PC-9 (cell line): Measurements from ENCODE around the gene MYB. TPM values are rescaled to one million over a fixed set of nuclear protein-coding genes. Genes with fewer than 3 reads are reported as not detected.
A peak's percentile ranks its signal among the peaks of the same experiment; 100 is the strongest.

Source experiments
- BruUV-seq: library from RNA; stranded (reverse); fragments of 400-500 nt; replicated peaks from 2 replicates; lab custom pipeline; 2021; lab: Mats Ljungman, UMichigan
- CTCF ChIA-PET: fragments of 300-600 bp; sonication (Branson Sonifier 250); formaldehyde crosslinking; loops from one replicate; lab custom pipeline; 2022; ENCODE audit warnings: antibody characterized with exemption; lab: Charles Lee
- POLR2A ChIA-PET: fragments of 300-600 bp; sonication (Branson Sonifier 250); formaldehyde crosslinking; loops from one replicate; lab custom pipeline; 2022; ENCODE audit warnings: antibody characterized with exemption; ENCODE audit not compliant: unreplicated experiment; lab: Charles Lee
- DNase-seq, 2 experiments: peaks; one replicate each; pipeline versions ENCODE4 v3.0.0 to v3.0.0-alpha.2; 2015 to 2022; ENCODE audit warnings: mixed read lengths in 1 of 2
- H2AFZ ChIP-seq: fragments of 200-600 bp; sonication (generic); 2 replicates; pipeline ENCODE4 v1.8.1; 2017; ENCODE audit warnings: antibody characterized with exemption
- H3F3A ChIP-seq: fragments of 200-600 bp; sonication (generic); 2 replicates; pipeline ENCODE4 v1.8.1; 2017; ENCODE audit warnings: antibody characterized with exemption, mild to moderate bottlenecking, low read depth; ENCODE audit not compliant: insufficient read depth
- H3K27ac ChIP-seq: fragments of 200-600 bp; sonication (generic); 2 replicates; pipeline ENCODE4 v1.6.1; 2016; ENCODE audit warnings: mixed run types
- H3K27me3 ChIP-seq: fragments of 200-600 bp; sonication (generic); 2 replicates; pipeline ENCODE4 v1.6.1; 2016; ENCODE audit warnings: low read depth, mixed run types; ENCODE audit not compliant: insufficient read depth
- H3K36me3 ChIP-seq: fragments of 200-600 bp; sonication (generic); 2 replicates; pipeline ENCODE4 v1.6.1; 2016; ENCODE audit warnings: low read depth, mixed run types
- H3K4me1 ChIP-seq: fragments of 200-600 bp; sonication (generic); replicated peaks from 2 replicates; pipeline ENCODE4 v1.6.1; 2016; ENCODE audit warnings: mixed run types; ENCODE audit not compliant: insufficient read depth
- H3K4me2 ChIP-seq: fragments of 200-600 bp; sonication (generic); 2 replicates; pipeline ENCODE4 v1.6.1; 2017; ENCODE audit warnings: mixed run types
- H3K4me3 ChIP-seq: fragments of 200-600 bp; sonication (generic); 2 replicates; pipeline ENCODE4 v1.6.1; 2016; ENCODE audit warnings: mixed run types
- H3K79me2 ChIP-seq: fragments of 200-600 bp; sonication (generic); 2 replicates; pipeline ENCODE4 v1.6.1; 2017; ENCODE audit warnings: low read depth, mixed run types
- H3K9me2 ChIP-seq: fragments of 200-600 bp; sonication (generic); 2 replicates; pipeline ENCODE4 v1.8.1; 2017; ENCODE audit warnings: mild to moderate bottlenecking; ENCODE audit not compliant: insufficient read depth
- H3K9me3 ChIP-seq: fragments of 200-600 bp; sonication (generic); 2 replicates; pipeline ENCODE4 v1.8.1; 2016; ENCODE audit warnings: low read depth; ENCODE audit not compliant: insufficient read depth
- H4K20me1 ChIP-seq: fragments of 200-600 bp; sonication (generic); 2 replicates; pipeline ENCODE4 v1.8.1; 2017; ENCODE audit not compliant: insufficient read depth
- EZH2 ChIP-seq: fragments of 200-600 bp; sonication (generic); IDR thresholded peaks from 2 replicates; pipeline ENCODE4 v1.8.0; 2017; ENCODE audit warnings: antibody characterized with exemption, low read depth
- intact Hi-C: fragments of 100-400 bp; cut with micrococcal nuclease; formaldehyde crosslinking; loops from one replicate; pipeline ENCODE4 v1.10.0; 2022; ENCODE audit not compliant: unreplicated experiment
- total RNA-seq: library from RNA; stranded (reverse); gene quantifications from 2 replicates; pipeline ENCODE4 v1.2.3, GENCODE V29; 2021
- TF ChIP-seq, protein P1 (sequence below): fragments of 200-600 bp; sonication (generic); conservative IDR thresholded peaks from 2 replicates; pipeline ENCODE4 v1.6.1; 2017; ENCODE audit warnings: mixed run types, antibody characterized with exemption, mild to moderate bottlenecking, moderate library complexity

MYB gene
- total RNA-seq, 1 experiment from 2014 or later, result 1.8 TPM

- BruUV-seq, result no TSS peak
- H3K79me2 ChIP-seq, result no peaks in the 10 kb centered on the region
- no peak overlapping the region for H3K4me3 ChIP-seq
- TF ChIP-seq, protein P1, sequence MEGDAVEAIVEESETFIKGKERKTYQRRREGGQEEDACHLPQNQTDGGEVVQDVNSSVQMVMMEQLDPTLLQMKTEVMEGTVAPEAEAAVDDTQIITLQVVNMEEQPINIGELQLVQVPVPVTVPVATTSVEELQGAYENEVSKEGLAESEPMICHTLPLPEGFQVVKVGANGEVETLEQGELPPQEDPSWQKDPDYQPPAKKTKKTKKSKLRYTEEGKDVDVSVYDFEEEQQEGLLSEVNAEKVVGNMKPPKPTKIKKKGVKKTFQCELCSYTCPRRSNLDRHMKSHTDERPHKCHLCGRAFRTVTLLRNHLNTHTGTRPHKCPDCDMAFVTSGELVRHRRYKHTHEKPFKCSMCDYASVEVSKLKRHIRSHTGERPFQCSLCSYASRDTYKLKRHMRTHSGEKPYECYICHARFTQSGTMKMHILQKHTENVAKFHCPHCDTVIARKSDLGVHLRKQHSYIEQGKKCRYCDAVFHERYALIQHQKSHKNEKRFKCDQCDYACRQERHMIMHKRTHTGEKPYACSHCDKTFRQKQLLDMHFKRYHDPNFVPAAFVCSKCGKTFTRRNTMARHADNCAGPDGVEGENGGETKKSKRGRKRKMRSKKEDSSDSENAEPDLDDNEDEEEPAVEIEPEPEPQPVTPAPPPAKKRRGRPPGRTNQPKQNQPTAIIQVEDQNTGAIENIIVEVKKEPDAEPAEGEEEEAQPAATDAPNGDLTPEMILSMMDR, result no peak
- H3K4me1 ChIP-seq, result no peaks in the 10 kb centered on the region
- H3K27me3 ChIP-seq, result peaks cover 17% of the 10 kb centered on the region
- H3K27ac ChIP-seq, result no peak overlapping the region
- CTCF ChIA-PET, result interaction anchor here (0.7 kb wide), 1 partner anchor 115 kb away, joined by 9 read pairs; no protein-coding TSS in a partner anchor
- POLR2A ChIA-PET, result no interaction called here
- intact Hi-C loops, result loop anchor here (1.0 to 2.0 kb wide), 2 partner anchors 38 to 279 kb away; no protein-coding TSS in a partner anchor
- no peak overlapping the region for H3K4me2 ChIP-seq
- no peaks in the 10 kb centered on the region for H4K20me1 ChIP-seq
- H3K36me3 ChIP-seq, result no peaks in the 10 kb centered on the region
- DNase-seq, result no peak
- no peak overlapping the region for H2AFZ ChIP-seq
- no peaks in the 10 kb centered on the region; the same call in 1 of the 2 replicates for H3K9me2 ChIP-seq
- H3K9me3 ChIP-seq, result no peaks in the 10 kb centered on the region
- no peaks in the 10 kb centered on the region for H3F3A ChIP-seq
Measured at GRCh38 chr6:135144673-135145062, 36.4 kb upstream of the MYB start.

DNA sequence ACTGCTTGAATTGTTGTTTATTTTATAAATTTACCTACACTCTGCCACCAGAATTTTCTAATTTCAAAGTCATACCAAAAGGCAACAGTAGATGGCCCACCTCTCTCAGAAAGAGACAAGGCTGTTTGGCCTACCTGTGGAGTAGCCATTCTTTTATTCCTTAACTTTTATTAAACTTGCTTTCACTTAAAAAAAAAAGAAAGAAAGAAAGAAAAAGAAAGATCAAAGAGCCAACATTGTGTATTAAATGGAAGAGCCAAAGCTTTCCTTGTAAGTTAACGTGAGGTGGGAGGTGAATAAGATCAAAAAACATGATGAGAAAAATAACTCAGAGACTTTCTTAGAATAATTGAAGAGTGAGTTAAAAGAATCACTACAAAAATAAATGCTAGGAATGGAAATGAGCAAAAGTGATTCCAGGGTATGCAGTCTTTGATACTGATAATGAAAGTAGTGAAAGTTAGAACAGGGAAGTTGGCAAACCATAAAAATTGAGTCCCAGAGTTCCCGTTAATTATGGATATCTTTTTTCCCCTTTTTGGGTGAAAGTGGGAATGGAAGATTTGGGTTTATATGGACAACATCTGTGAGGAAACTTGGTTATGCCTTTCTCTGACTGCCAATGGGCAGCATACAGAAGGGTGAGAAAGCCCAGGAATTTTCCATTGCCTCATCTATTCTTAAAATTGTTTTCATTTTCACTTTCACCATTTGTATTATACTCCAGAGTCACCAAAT, 35.9 kb upstream of the MYB start:
- no peak overlapping the region for H3K4me2 ChIP-seq
- no peaks in the 10 kb centered on the region for H3F3A ChIP-seq
- BruUV-seq, result no TSS peak
- no peaks in the 10 kb centered on the region; the same call in 1 of the 2 replicates for H3K9me2 ChIP-seq
- DNase-seq, result peak in 1 of 2 experiments; percentile 3
- H4K20me1 ChIP-seq, result no peaks in the 10 kb centered on the region
- CTCF ChIA-PET, result interaction anchor here (0.6 to 0.7 kb wide), 2 partner anchors 69 to 1081 kb away, joined by 3 read pairs; no protein-coding TSS in a partner anchor
- peaks cover 16% of the 10 kb centered on the region for H3K27me3 ChIP-seq
- no peak overlapping the region for H3K27ac ChIP-seq
- TF ChIP-seq, protein P1, result peak; percentile 94
- TF ChIP-seq EZH2, result no peak
- H3K79me2 ChIP-seq, result no peaks in the 10 kb centered on the region
- no peaks in the 10 kb centered on the region for H3K36me3 ChIP-seq
- no peak overlapping the region for H3K4me3 ChIP-seq
- no peaks in the 10 kb centered on the region for H3K4me1 ChIP-seq
- H3K9me3 ChIP-seq, result no peaks in the 10 kb centered on the region
- POLR2A ChIA-PET, result no interaction called here
- no peak overlapping the region for H2AFZ ChIP-seq
- intact Hi-C loops, result loop anchor here (1.0 to 2.0 kb wide), 2 partner anchors 38 to 278 kb away; no protein-coding TSS in a partner anchor

GRCh38 chr6:135146162-135146934, 34.8 kb upstream of the MYB start:
- Histone ChIP-seq H3K36me3 (no peaks in the 10 kb centered on the region), H3K9me3 (no peaks in the 10 kb centered on the region), H3F3A (no peaks in the 10 kb centered on the region), H3K9me2 (no peaks in the 10 kb centered on the region; the same call in 1 of the 2 replicates), H4K20me1 (no peaks in the 10 kb centered on the region), H3K4me1 (no peaks in the 10 kb centered on the region), H3K4me2 (no peak overlapping the region), H3K79me2 (no peaks in the 10 kb centered on the region), H3K27ac (no peak overlapping the region), H2AFZ (no peak overlapping the region), H3K27me3 (peaks cover 13% of the 10 kb centered on the region), H3K4me3 (no peak overlapping the region)
- ChIA-PET CTCF (no interaction called here), POLR2A (no interaction called here)
- no peak for DNase-seq
- TF ChIP-seq, protein P1, result no peak
- no peak for TF ChIP-seq EZH2
- intact Hi-C loops, result no loop called here
- BruUV-seq, result no TSS peak
